OCI-M2 (cell line): ENCODE results near the gene RAB43.
"Not testable (repeated sequence)": the region's sequence is repeated elsewhere in the genome, so short reads cannot be mapped to it uniquely, and the experiment has no call there.

Source experiments
- DNase-seq: peaks from one replicate; lab custom pipeline; 2025; ENCODE audit not compliant: unreplicated experiment; lab: John Stamatoyannopoulos, UW

The RAB43 gene

DNA sequence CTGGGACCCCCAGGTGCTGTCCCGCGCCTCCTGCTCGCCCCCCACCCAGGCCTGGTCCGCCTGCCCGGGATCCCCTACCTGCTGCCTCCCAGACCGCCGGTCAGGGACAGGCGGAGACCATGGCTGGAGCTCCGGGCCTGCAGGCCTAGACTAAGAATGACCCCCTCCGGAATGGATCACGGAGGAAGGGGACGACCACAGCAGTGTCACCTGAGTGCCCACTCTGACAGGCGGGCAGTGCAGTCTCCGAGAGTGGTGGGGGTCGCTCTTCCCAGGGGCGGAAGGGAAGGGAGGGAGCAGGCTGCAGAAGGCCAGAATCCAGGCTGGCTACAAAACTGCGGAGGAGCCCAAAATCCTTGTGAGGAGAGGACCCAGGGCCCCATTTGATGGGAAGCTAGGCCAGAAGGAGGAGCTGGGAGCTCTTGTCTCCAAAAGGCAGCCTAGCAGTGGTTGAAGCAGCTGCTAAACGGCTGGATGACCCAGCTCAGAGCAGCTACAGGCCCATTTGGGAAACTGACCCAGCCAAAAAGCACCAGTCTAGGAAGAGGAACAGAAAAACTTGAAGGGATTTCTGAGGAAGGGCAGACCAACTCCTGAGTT, 908 bp upstream of the RAB43 start:
- DNase-seq, result no peak

GRCh38 chr3:129121016-129121791, 400 bp downstream of the RAB43 start:
- no peak for DNase-seq

DNA sequence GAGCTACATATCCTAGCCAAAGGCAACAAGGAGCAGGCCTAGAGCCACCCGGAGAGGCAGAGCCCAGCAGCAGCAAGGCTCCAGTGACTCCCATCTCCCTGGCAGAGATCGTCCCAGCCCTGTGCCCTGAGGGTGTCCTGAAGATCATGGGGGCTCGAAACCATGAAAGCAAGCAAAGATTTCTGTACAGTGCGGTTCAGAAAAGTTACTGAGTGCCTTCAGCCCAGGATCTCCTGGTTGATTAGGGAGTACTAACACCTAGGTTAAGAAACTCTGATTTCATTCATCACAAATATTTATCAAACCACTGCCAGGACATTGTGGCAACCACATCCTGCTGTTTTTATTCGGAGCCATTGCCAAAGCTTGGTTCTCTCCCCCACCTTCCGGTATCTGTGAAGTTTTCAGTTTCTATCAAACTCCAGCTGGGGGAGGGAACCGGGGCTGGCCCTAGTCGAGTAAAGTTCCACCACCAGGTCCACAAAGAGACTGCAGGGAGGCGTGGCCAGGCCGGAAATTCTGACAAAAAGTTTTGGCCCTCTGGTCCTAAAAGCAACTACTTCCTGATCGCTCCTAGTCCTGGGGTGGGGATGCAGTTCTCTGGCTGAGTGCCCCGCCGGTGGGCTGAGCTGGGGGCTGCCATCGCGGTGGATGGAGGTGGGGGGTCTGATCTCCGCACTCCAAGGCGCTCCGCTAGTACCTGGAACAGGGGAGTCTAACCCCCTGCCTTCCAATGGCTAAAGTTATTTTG, 1.2 kb downstream of the RAB43 start:
- DNase-seq, result peak; percentile 69

GRCh38 chr3:129119365-129120100, 2.1 kb downstream of the RAB43 start:
- no peak for DNase-seq

GRCh38 chr3:129118745-129119144, 2.9 kb downstream of the RAB43 start:
- no peak for DNase-seq

DNA sequence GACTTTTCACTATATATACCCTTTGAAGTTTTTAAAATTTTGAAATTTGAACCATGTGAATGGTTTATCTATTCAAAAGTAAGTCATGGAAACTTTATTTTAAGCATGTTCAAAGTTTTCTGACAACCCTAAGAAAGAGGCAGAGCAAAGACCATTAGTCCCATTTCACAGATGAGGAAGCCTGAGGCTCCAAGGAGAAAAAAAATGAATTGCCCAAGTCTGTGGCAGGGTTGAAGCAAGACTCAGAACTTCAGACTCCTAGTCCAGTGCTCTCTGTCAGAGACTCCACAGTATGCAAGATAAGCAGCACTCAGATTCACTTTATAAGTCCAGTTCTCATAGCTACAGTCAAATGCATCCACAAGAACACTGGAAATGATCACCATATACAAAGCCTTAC, 4.5 kb downstream of the RAB43 start:
- no peak for DNase-seq

DNA sequence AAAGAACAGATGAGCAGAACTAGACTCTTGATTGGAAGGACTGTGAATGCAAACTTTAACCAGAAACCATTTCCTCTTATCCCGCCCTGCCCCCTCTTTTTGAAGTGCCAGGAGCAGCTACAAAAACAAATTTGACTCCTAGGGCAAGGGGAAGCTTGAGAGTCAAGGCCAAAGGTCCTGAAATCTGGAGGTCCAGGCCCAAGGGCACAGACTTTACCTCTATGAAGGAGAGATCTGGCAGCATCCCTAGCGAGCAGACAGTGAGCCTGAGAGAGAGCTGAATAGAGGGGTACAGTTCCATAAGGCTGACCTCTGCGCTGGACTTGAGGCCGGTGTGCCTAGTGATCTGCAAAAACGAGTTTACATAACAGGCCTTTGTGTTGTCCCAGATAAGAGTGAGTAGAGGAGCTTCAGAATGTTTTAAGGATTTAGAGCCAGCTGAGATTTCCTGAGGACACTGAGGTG, 5.1 kb downstream of the RAB43 start:
- DNase-seq, result no peak

DNA sequence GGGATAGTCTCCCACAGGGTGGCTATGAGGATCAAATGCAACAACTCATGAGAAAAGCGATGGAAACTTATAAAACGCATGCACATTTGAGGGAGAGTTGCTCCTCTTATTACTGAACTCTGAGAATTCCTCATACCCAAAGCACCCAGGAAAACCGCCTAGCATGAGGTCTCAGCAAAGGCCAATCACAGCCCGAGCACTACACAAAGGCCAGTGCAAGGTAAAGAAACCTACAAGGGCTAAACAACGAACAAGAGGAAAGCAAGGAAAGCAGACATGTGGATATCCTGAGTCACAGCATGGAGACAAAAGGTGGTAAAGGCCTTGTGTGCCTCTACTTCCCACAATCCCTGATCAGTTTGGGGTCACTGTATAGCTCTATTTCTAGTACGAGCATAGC, 7.1 kb downstream of the RAB43 start:
- DNase-seq, result no peak

DNA sequence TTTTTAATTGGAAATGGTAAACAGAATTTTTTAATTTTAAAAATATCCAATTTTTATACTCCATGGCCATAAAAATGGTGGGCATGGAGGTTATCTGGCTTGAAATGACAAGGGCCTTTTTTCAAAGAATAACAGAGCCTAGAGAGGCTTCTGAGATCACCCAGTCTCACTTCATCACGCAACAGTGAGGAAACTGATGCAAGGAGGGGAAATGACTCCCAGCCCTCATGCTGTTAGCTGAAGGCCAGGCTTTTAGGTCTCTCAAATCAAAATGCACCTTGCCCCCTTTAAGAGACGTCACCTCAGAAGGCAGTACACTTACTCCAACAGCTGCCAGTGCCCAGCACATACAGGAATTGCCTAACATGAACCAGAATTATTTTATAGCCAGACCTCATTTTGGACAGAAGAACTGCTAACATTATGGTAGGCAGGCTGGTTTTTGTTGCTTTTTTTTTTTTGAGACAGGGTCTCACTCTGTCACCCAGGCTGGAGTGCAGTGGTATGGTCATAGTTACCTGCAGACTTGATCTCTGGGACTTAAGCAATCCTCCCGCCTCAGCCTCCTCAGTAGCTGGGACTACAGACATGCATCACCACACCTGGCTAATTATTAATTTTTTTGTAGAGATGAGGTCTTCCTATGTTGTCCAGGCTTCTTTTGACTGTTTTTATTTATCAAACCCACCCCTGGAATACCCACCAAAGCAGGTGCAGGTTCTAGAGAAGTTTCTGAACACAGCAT, 9.1 kb downstream of the RAB43 start:
- no peak for DNase-seq

GRCh38 chr3:129111076-129111780, 10.4 kb downstream of the RAB43 start:
- not testable (repeated sequence) for DNase-seq

- DNase-seq, result no peak
Observed at GRCh38 chr3:129107793-129108192, 13.8 kb downstream of the RAB43 start.

- no peak for DNase-seq
Observed at GRCh38 chr3:129106866-129107565, 14.6 kb downstream of the RAB43 start.

DNA sequence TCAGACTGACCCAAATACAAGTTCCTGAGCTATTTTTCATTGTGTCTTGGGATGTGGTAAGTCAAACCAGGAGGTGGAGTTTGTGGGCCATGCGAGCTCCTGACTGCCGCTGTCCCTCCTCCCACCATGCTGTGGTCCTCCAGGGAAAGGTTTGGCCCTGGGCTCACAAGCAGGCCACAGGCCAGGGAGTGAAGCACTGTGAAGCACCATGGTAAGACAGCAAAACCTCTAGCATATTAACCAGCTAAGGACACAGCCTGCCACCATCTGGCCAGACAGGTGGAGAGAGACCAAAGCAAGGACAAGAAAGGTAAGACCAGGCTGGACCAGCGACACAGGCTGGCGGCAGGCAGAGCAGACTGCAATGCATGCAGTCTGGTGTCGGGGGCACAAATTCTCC, 15.3 kb downstream of the RAB43 start:
- no peak for DNase-seq

GRCh38 chr3:129105862-129106261, 15.7 kb downstream of the RAB43 start:
- no peak for DNase-seq

- DNase-seq, result no peak
Observed at GRCh38 chr3:129104498-129105079, 17.0 kb downstream of the RAB43 start.

- DNase-seq, result no peak
Observed at GRCh38 chr3:129104051-129104450, 17.6 kb downstream of the RAB43 start.

- DNase-seq, result no peak
Observed at GRCh38 chr3:129103296-129103695, 18.3 kb downstream of the RAB43 start.

DNA sequence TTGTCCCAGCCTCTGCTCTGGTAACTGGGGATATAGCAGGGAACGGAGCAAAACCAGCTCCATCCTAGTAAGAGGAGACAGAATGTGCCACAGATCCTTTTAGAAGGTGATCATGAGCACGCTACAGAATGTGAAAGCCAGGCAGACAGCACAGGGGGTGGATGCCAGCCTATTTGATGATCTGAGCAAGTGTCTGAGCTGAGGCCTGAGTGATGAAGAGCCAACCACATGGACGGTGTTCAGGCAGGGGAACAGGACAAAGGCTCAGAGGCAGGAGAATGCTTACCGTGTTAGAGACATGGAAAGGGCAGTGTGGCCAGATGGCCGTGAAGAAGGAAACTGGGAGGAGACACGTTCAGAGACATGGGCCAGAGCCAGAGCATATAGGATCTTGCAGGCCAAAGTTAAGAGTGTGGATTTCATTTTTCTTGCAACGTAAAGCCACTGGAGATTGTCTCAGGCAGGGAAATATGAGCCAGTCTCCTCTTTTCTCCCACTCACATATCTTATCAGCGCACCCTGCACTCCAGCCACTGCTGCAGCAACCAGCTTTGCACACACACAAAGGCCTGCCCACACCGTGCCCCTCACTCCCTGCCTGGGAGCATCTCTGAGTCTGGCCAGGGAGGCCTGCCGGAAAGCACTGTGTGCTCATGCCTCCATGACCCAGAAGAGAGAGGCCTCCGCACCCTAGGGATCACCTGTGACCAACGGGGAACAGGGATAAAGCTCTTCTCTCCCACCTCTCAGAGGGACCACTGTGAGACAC, 20.1 kb downstream of the RAB43 start:
- DNase-seq, result no peak
